CD4-positive, alpha-beta memory T cell (primary cell): ENCODE data around the gene MDP1. TPM values are rescaled to one million over a fixed set of nuclear protein-coding genes. Genes with fewer than 3 reads are reported as not detected.

Experiments
- polyA plus RNA-seq, 2 donors: library from polyadenylated mRNA; unstranded; fragments of 300-500 nt; fragmentation: Illumina TruSeq; gene quantifications; one replicate each; pipeline ENCODE4 v1.2.3, GENCODE V29; 2021
- total RNA-seq, 2 experiments: library from RNA; stranded (reverse); gene quantifications; one replicate each; pipeline ENCODE4 v1.2.3, GENCODE V29; 2021

The MDP1 gene
- total and polyA plus RNA-seq, 4 experiments from 2014 or later = 12.5 to 28.1 (median 21.3) TPM

Other genes starting within 250 kb of the MDP1 start
Only the 30 nearest of the 34 such genes appear.
- under 1 TPM; 0.15 to 0.22 TPM for gene CARMIL3, start 164.1 kb downstream of the MDP1 start, total RNA-seq
- not detected for gene CARMIL3, start 164.1 kb downstream of the MDP1 start, polyA plus RNA-seq
- not detected for gene CPNE6, start 144.5 kb downstream of the MDP1 start, total RNA-seq
- gene CPNE6, start 144.5 kb downstream of the MDP1 start, polyA plus RNA-seq = under 1 TPM in 1 of 2 donors, not detected in 1; 0.04 TPM
- gene PCK2, start 121.8 kb downstream of the MDP1 start, total RNA-seq = 10 to 100 TPM; 18.3 to 21.4 TPM
- gene PCK2, start 121.8 kb downstream of the MDP1 start, polyA plus RNA-seq = 10 to 100 TPM; 11.0 to 15.5 TPM
- gene DCAF11, start 101.3 kb downstream of the MDP1 start, total RNA-seq = 10 to 100 TPM; 71.5 to 75.8 TPM
- 10 to 100 TPM; 75.1 to 93.4 TPM for gene DCAF11, start 101.3 kb downstream of the MDP1 start, polyA plus RNA-seq
- 1 to 10 TPM; 2.9 to 4.5 TPM for gene NRL, start 101.1 kb downstream of the MDP1 start, total RNA-seq
- 1 to 10 TPM; 1.4 to 1.6 TPM for gene NRL, start 101.1 kb downstream of the MDP1 start, polyA plus RNA-seq
- 1 to 10 TPM; 3.2 to 4.2 TPM for gene FITM1, start 85.4 kb downstream of the MDP1 start, total RNA-seq
- gene FITM1, start 85.4 kb downstream of the MDP1 start, polyA plus RNA-seq = under 1 TPM; 0.69 to 0.81 TPM
- gene PSME1, start 79.9 kb downstream of the MDP1 start, total RNA-seq = 100 to 1,000 TPM; 257 to 273 TPM
- gene PSME1, start 79.9 kb downstream of the MDP1 start, polyA plus RNA-seq = 1,000 to 10,000 TPM in 1 of 2 donors, 100 to 1,000 TPM in 1; 976 to 1,008 TPM
- gene EMC9, start 74.5 kb downstream of the MDP1 start, total RNA-seq = 10 to 100 TPM; 33.0 to 33.9 TPM
- 10 to 100 TPM; 11.4 to 13.6 TPM for gene EMC9, start 74.5 kb downstream of the MDP1 start, polyA plus RNA-seq
- gene PSME2, start 69.5 kb downstream of the MDP1 start, total RNA-seq = 100 to 1,000 TPM; 143 to 150 TPM
- gene PSME2, start 69.5 kb downstream of the MDP1 start, polyA plus RNA-seq = 100 to 1,000 TPM; 511 to 815 TPM
- gene RNF31, start 68.6 kb downstream of the MDP1 start, total RNA-seq = 100 to 1,000 TPM; 108 to 113 TPM
- gene RNF31, start 68.6 kb downstream of the MDP1 start, polyA plus RNA-seq = 10 to 100 TPM; 44.3 to 75.7 TPM
- 100 to 1,000 TPM; 154 to 157 TPM for gene IRF9, start 54.8 kb downstream of the MDP1 start, total RNA-seq
- 100 to 1,000 TPM in 1 of 2 donors, 10 to 100 TPM in 1; 59.3 to 121 TPM for gene IRF9, start 54.8 kb downstream of the MDP1 start, polyA plus RNA-seq
- 10 to 100 TPM; 27.7 to 30.5 TPM for gene REC8, start 44.0 kb downstream of the MDP1 start, total RNA-seq
- 1 to 10 TPM; 2.8 to 9.8 TPM for gene REC8, start 44.0 kb downstream of the MDP1 start, polyA plus RNA-seq
- 10 to 100 TPM; 22.4 to 30.2 TPM for gene IPO4, start 27.2 kb downstream of the MDP1 start, total RNA-seq
- 10 to 100 TPM; 19.8 to 20.2 TPM for gene IPO4, start 27.2 kb downstream of the MDP1 start, polyA plus RNA-seq
- 10 to 100 TPM; 24.1 to 26.3 TPM for gene TM9SF1, start 20.6 kb downstream of the MDP1 start, total RNA-seq
- 10 to 100 TPM; 38.4 to 40.6 TPM for gene TM9SF1, start 20.6 kb downstream of the MDP1 start, polyA plus RNA-seq
- 1 to 10 TPM; 1.2 to 1.9 TPM for gene TSSK4, start 10.4 kb downstream of the MDP1 start, total RNA-seq
- 1 to 10 TPM in 1 of 2 donors, under 1 TPM in 1; 0.47 to 1.3 TPM for gene TSSK4, start 10.4 kb downstream of the MDP1 start, polyA plus RNA-seq
- gene CHMP4A, start 2.6 kb downstream of the MDP1 start, total RNA-seq = 100 to 1,000 TPM in 1 of 2 experiments, 10 to 100 TPM in 1; 99.3 to 101 TPM
- 100 to 1,000 TPM; 164 to 194 TPM for gene CHMP4A, start 2.6 kb downstream of the MDP1 start, polyA plus RNA-seq
- gene NEDD8, start 16.3 kb upstream of the MDP1 start, total RNA-seq = 100 to 1,000 TPM; 116 to 127 TPM
- gene NEDD8, start 16.3 kb upstream of the MDP1 start, polyA plus RNA-seq = 100 to 1,000 TPM; 351 to 425 TPM
- 10 to 100 TPM; 91.0 to 95.8 TPM for gene GMPR2, start 16.9 kb upstream of the MDP1 start, total RNA-seq
- gene GMPR2, start 16.9 kb upstream of the MDP1 start, polyA plus RNA-seq = 100 to 1,000 TPM; 103 to 116 TPM
- gene TINF2, start 26.6 kb upstream of the MDP1 start, total RNA-seq = 100 to 1,000 TPM; 131 to 132 TPM
- 100 to 1,000 TPM; 151 to 169 TPM for gene TINF2, start 26.6 kb upstream of the MDP1 start, polyA plus RNA-seq
- gene TGM1, start 47.1 kb upstream of the MDP1 start, total RNA-seq = 10 to 100 TPM; 11.0 to 16.1 TPM
- under 1 TPM; 0.11 to 0.12 TPM for gene TGM1, start 47.1 kb upstream of the MDP1 start, polyA plus RNA-seq
- 10 to 100 TPM; 55.6 to 62.5 TPM for gene RABGGTA, start 55.5 kb upstream of the MDP1 start, total RNA-seq
- 10 to 100 TPM; 22.9 to 32.5 TPM for gene RABGGTA, start 55.5 kb upstream of the MDP1 start, polyA plus RNA-seq
- gene DHRS1, start 83.7 kb upstream of the MDP1 start, total RNA-seq = 10 to 100 TPM; 37.6 to 38.6 TPM
- gene DHRS1, start 83.7 kb upstream of the MDP1 start, polyA plus RNA-seq = 10 to 100 TPM; 31.4 to 32.9 TPM
- gene NOP9, start 83.8 kb upstream of the MDP1 start, total RNA-seq = 10 to 100 TPM; 23.1 to 28.1 TPM
- 1 to 10 TPM in 1 of 2 donors, under 1 TPM in 1; 0.83 to 1.6 TPM for gene NOP9, start 83.8 kb upstream of the MDP1 start, polyA plus RNA-seq
- 10 to 100 TPM; 22.3 to 26.0 TPM for gene CIDEB, start 91.9 kb upstream of the MDP1 start, total RNA-seq
- gene CIDEB, start 91.9 kb upstream of the MDP1 start, polyA plus RNA-seq = 10 to 100 TPM; 17.2 to 24.3 TPM
- 10 to 100 TPM; 18.0 to 18.8 TPM for gene LTB4R2, start 94.1 kb upstream of the MDP1 start, total RNA-seq
- gene LTB4R2, start 94.1 kb upstream of the MDP1 start, polyA plus RNA-seq = 1 to 10 TPM; 2.3 to 3.2 TPM
- 10 to 100 TPM; 19.5 to 20.0 TPM for gene LTB4R, start 95.4 kb upstream of the MDP1 start, total RNA-seq
- gene LTB4R, start 95.4 kb upstream of the MDP1 start, polyA plus RNA-seq = 10 to 100 TPM in 1 of 2 donors, 1 to 10 TPM in 1; 9.6 to 10.6 TPM
- gene ADCY4, start 119.0 kb upstream of the MDP1 start, total RNA-seq = 1 to 10 TPM; 7.1 to 8.1 TPM
- under 1 TPM; 0.48 to 0.62 TPM for gene ADCY4, start 119.0 kb upstream of the MDP1 start, polyA plus RNA-seq
- 10 to 100 TPM; 63.0 to 63.5 TPM for gene RIPK3, start 123.9 kb upstream of the MDP1 start, total RNA-seq
- gene RIPK3, start 123.9 kb upstream of the MDP1 start, polyA plus RNA-seq = 10 to 100 TPM in 1 of 2 donors, 1 to 10 TPM in 1; 6.2 to 16.7 TPM
- gene NFATC4, start 152.1 kb upstream of the MDP1 start, total RNA-seq = not detected
- not detected for gene NFATC4, start 152.1 kb upstream of the MDP1 start, polyA plus RNA-seq
- under 1 TPM in 1 of 2 experiments, not detected in 1; 0.32 TPM for gene NYNRIN, start 182.9 kb upstream of the MDP1 start, total RNA-seq
- under 1 TPM in 1 of 2 donors, not detected in 1; 0.02 TPM for gene NYNRIN, start 182.9 kb upstream of the MDP1 start, polyA plus RNA-seq